GM23338 (cell line): ENCODE data around the gene ITSN2. TPM values are rescaled to one million over a fixed set of nuclear protein-coding genes. Genes with fewer than 3 reads are reported as not detected.

Source experiments
- ATAC-seq: fragments of 200-7000 bp; cut with Tn5 transposase; 3 replicates; pipeline ENCODE4 v1.9.1; 2020
- DNase-seq: peaks from one replicate; pipeline ENCODE4 v3.0.0-alpha.2; 2015; ENCODE audit warnings: low spot score
- H2AFZ ChIP-seq: fragments of 200-600 bp; sonication (generic); 2 replicates; pipeline ENCODE4 v1.8.0; 2016; ENCODE audit warnings: antibody characterized with exemption, mild to moderate bottlenecking, moderate library complexity
- H3F3A ChIP-seq: fragments of 200-600 bp; sonication (generic); replicated peaks from 2 replicates; pipeline ENCODE4 v1.8.0; 2017; ENCODE audit warnings: antibody characterized with exemption, mixed run types, low read depth
- H3K27ac ChIP-seq: fragments of 200-600 bp; sonication (generic); 2 replicates; pipeline ENCODE4 v1.6.1; 2016; ENCODE audit warnings: low read depth
- H3K27me3 ChIP-seq: fragments of 200-600 bp; sonication (generic); 2 replicates; pipeline ENCODE4 v1.8.0; 2016; ENCODE audit warnings: mild to moderate bottlenecking, mixed run types, moderate library complexity; ENCODE audit not compliant: insufficient read depth
- H3K36me3 ChIP-seq: fragments of 200-600 bp; sonication (generic); 2 replicates; pipeline ENCODE4 v1.8.0; 2016; ENCODE audit warnings: mild to moderate bottlenecking; ENCODE audit not compliant: insufficient read depth
- H3K4me1 ChIP-seq: fragments of 200-600 bp; sonication (generic); 2 replicates; pipeline ENCODE4 v1.8.0; 2016; ENCODE audit warnings: mild to moderate bottlenecking, moderate library complexity; ENCODE audit not compliant: insufficient read depth
- H3K4me2 ChIP-seq: fragments of 200-600 bp; sonication (generic); 2 replicates; pipeline ENCODE4 v1.7.1; 2017; ENCODE audit warnings: mixed run types
- H3K4me3 ChIP-seq: fragments of 200-600 bp; sonication (generic); 2 replicates; pipeline ENCODE4 v1.6.1; 2016; ENCODE audit warnings: mixed run types
- H3K79me2 ChIP-seq: fragments of 200-600 bp; sonication (generic); replicated peaks from 2 replicates; pipeline ENCODE4 v1.8.0; 2017; ENCODE audit warnings: mild to moderate bottlenecking; ENCODE audit not compliant: insufficient read depth
- H3K9me2 ChIP-seq: fragments of 200-600 bp; sonication (generic); 2 replicates; pipeline ENCODE4 v1.8.0; 2017; ENCODE audit not compliant: insufficient read depth
- H4K20me1 ChIP-seq: fragments of 200-600 bp; sonication (generic); replicated peaks from 2 replicates; pipeline ENCODE4 v1.8.0; 2017; ENCODE audit warnings: mild to moderate bottlenecking; ENCODE audit not compliant: insufficient read depth
- H3K27ac Mint-ChIP-seq: 2 replicates; pipeline ENCODE4 v1.8.0; 2020; ENCODE audit warnings: inconsistent platforms, mild to moderate bottlenecking, moderate library complexity, mixed read lengths
- H3K27me3 Mint-ChIP-seq: 3 replicates; pipeline ENCODE4 v1.8.0; 2022; ENCODE audit warnings: low read depth, mild to moderate bottlenecking, moderate library complexity, mixed read lengths, inconsistent platforms; ENCODE audit not compliant: insufficient read depth, poor library complexity
- H3K36me3 Mint-ChIP-seq: 3 replicates; pipeline ENCODE4 v1.8.0; 2021; ENCODE audit warnings: low read depth, mild to moderate bottlenecking, inconsistent platforms, moderate library complexity, mixed read lengths
- H3K4me1 Mint-ChIP-seq: 3 replicates; pipeline ENCODE4 v1.8.0; 2020; ENCODE audit warnings: mild to moderate bottlenecking, inconsistent platforms, mixed read lengths
- H3K4me3 Mint-ChIP-seq: 3 replicates; pipeline ENCODE4 v1.8.0; 2021; ENCODE audit warnings: moderate library complexity, mild to moderate bottlenecking, inconsistent platforms, mixed read lengths
- H3K9me3 Mint-ChIP-seq: 3 replicates; pipeline ENCODE4 v1.8.0; 2020; ENCODE audit warnings: moderate library complexity, mild to moderate bottlenecking, inconsistent platforms, mixed read lengths
- CREB1 ChIP-seq: fragments of 250-450 bp; sonication (Bioruptor Pico); IDR thresholded peaks from 2 replicates; pipeline ENCODE4 v1.5.0; 2020; ENCODE audit warnings: low read depth, mild to moderate bottlenecking, moderate library complexity
- ETS1 ChIP-seq: IDR thresholded peaks from 2 replicates; pipeline ENCODE4 v1.6.1; 2016; ENCODE audit warnings: antibody characterized with exemption
- EZH2phosphoT487 ChIP-seq: fragments of 200-600 bp; sonication (generic); IDR thresholded peaks from one replicate; pipeline ENCODE4 v1.8.1; 2018; ENCODE audit warnings: antibody characterized with exemption; ENCODE audit not compliant: unreplicated experiment
- NANOG ChIP-seq: IDR thresholded peaks from 2 replicates; pipeline ENCODE4 v1.6.1; 2016; ENCODE audit warnings: antibody characterized with exemption, borderline replicate concordance
- POLR2AphosphoS5 ChIP-seq: IDR thresholded peaks from 2 replicates; pipeline ENCODE4 v1.6.1; 2016; ENCODE audit warnings: antibody characterized with exemption, low read depth
- REST ChIP-seq: IDR thresholded peaks from one replicate; pipeline ENCODE4 v1.6.1; 2018; ENCODE audit warnings: antibody characterized with exemption; ENCODE audit not compliant: unreplicated experiment
- STAT1 ChIP-seq: IDR thresholded peaks from one replicate; pipeline ENCODE4 v1.6.1; 2016; ENCODE audit warnings: antibody characterized with exemption; ENCODE audit not compliant: unreplicated experiment
- ZNF331 ChIP-seq: fragments of 250-450 bp; sonication (Bioruptor Pico); IDR thresholded peaks from 2 replicates; pipeline ENCODE4 v1.5.0; 2020; ENCODE audit warnings: low read depth, mild to moderate bottlenecking, moderate library complexity
- polyA plus RNA-seq: library from polyadenylated mRNA; unstranded; fragments of >200 nt; fragmentation: Nextera tagmentation; extraction: Ambion mirVana; gene quantifications from 2 replicates; pipeline ENCODE4 v1.2.1, GENCODE V29; 2016
- total RNA-seq: library from RNA; depleted of rRNA; stranded (reverse); fragments of >200 nt; shearing (Covaris generic); gene quantifications from 2 replicates; pipeline ENCODE4 v1.2.3, GENCODE V29; 2014

Gene ITSN2
- total and polyA plus RNA-seq, 2 experiments from 2014 or later: 17.1 to 17.8 TPM

GRCh38 chr2:24208490-24208889 is 151.8 kb downstream of the ITSN2 start:
- ATAC-seq: no peak
- no peaks in the 10 kb centered on the region for H3K36me3 ChIP-seq

GRCh38 chr2:24207359-24207758 is 153.0 kb downstream of the ITSN2 start:
- H3K4me3 ChIP-seq: no peak overlapping the region
- no peak overlapping the region for H3K27ac ChIP-seq
- ATAC-seq (no peak), DNase-seq (no peak)
- Mint-ChIP-seq H3K36me3 (no peaks in the 10 kb centered on the region; the same call in 2 of the 3 replicates), H3K27me3 (peaks cover 10% of the 10 kb centered on the region), H3K4me1 (peaks cover 7% of the 10 kb centered on the region), H3K27ac (no peak overlapping the region), H3K4me3 (no peak overlapping the region), H3K9me3 (no peaks in the 10 kb centered on the region)
- H3K4me2 ChIP-seq: no peak overlapping the region
- no peaks in the 10 kb centered on the region for H4K20me1 ChIP-seq
- H3K9me2 ChIP-seq: no peaks in the 10 kb centered on the region
- H3F3A ChIP-seq: no peaks in the 10 kb centered on the region
- no peaks in the 10 kb centered on the region for H3K27me3 ChIP-seq
- no peaks in the 10 kb centered on the region for H3K79me2 ChIP-seq
- no peaks in the 10 kb centered on the region for H3K4me1 ChIP-seq
- H2AFZ ChIP-seq: no peak overlapping the region
- no peaks in the 10 kb centered on the region for H3K36me3 ChIP-seq
- TF ChIP-seq REST (no peak), NANOG (no peak), EZH2phosphoT487 (no peak), ZNF331 (no peak), POLR2AphosphoS5 (no peak), CREB1 (no peak), ETS1 (no peak)

More at GRCh38 chr2:24208490-24208889, 151.8 kb downstream of the ITSN2 start:
- no peak for DNase-seq
- Histone ChIP-seq H3K4me3 (no peak overlapping the region), H3K27ac (no peak overlapping the region), H3K79me2 (no peaks in the 10 kb centered on the region), H3K4me1 (no peaks in the 10 kb centered on the region), H2AFZ (no peak overlapping the region), H3K27me3 (no peaks in the 10 kb centered on the region), H3F3A (no peaks in the 10 kb centered on the region), H3K4me2 (no peak overlapping the region), H4K20me1 (no peaks in the 10 kb centered on the region), H3K9me2 (no peaks in the 10 kb centered on the region)
- Mint-ChIP-seq H3K4me1 (peaks cover 7% of the 10 kb centered on the region), H3K27me3 (peaks cover 10% of the 10 kb centered on the region), H3K4me3 (no peak overlapping the region), H3K36me3 (no peaks in the 10 kb centered on the region; the same call in 2 of the 3 replicates), H3K9me3 (no peaks in the 10 kb centered on the region), H3K27ac (no peak overlapping the region)
- TF ChIP-seq REST (no peak), STAT1 (no peak), CREB1 (no peak), EZH2phosphoT487 (no peak)
